Right lobe of liver (tissue), 6 donors: ENCODE data around the gene MINK1. TPM values are rescaled to one million over a fixed set of nuclear protein-coding genes. Genes with fewer than 3 reads are reported as not detected.
"Not testable (repeated sequence)": the region's sequence is repeated elsewhere in the genome, so short reads cannot be mapped to it uniquely, and the experiment has no call there.

ENCODE experiments used
- ATAC-seq, 4 donors: fragments of 200-7000 bp; cut with Tn5 transposase; one replicate each; pipeline ENCODE4 v1.9.1; 2020; ENCODE audit warnings: mild to moderate bottlenecking in 4 of 4, moderate library complexity in 4 of 4
- DNase-seq, 3 donors: peaks; one replicate each; pipeline ENCODE4 v3.0.0-alpha.2; 2020
- H3K27ac ChIP-seq, 3 donors: fragments of 200-600 bp; one replicate each; pipeline ENCODE4 v1.8.0; 2022
- H3K27me3 ChIP-seq, 2 donors: fragments of 200-600 bp; one replicate each; pipeline ENCODE4 v1.8.0; 2022
- H3K36me3 ChIP-seq, 4 donors: fragments of 200-600 bp; sonication (generic) in 1 of 4; one replicate each; pipeline versions ENCODE4 v1.5.1 to v1.8.0; 2017 to 2022; ENCODE audit warnings: control low read depth in 1 of 4
- H3K4me1 ChIP-seq, 4 donors: fragments of 200-600 bp; sonication (generic) in 1 of 4; one replicate each; pipeline versions ENCODE4 v1.5.1 to v1.8.0; 2017 to 2022; ENCODE audit warnings: control low read depth in 1 of 4
- H3K4me3 ChIP-seq, 3 donors: fragments of 200-600 bp; one replicate each; pipeline ENCODE4 v1.8.0; 2022
- H3K9me3 ChIP-seq, 4 donors: fragments of 200-600 bp; sonication (generic) in 1 of 4; one replicate each; pipeline versions ENCODE4 v1.5.1 to v1.8.0; 2017 to 2022; ENCODE audit warnings: control low read depth in 1 of 4
- POLR2A ChIP-seq: fragments of 450-650 bp; IDR thresholded peaks from one replicate; pipeline ENCODE4 v1.6.1; 2017; ENCODE audit warnings: antibody characterized with exemption, mild to moderate bottlenecking
- WGBS: methylation state at CpG from one replicate; pipeline ENCODE4 v1.1.6; 2018; ENCODE audit warnings: low coverage, low lambda C conversion rate; ENCODE audit not compliant: insufficient coverage; ENCODE audit errors: missing lambda C conversion rate; 5-methylcytosine and 5-hydroxymethylcytosine counted together
- intact Hi-C, 2 donors: fragments of 100-400 bp; cut with DNase I; formaldehyde crosslinking; loops; one replicate each; pipeline versions ENCODE4 v1.11.2 to v1.14.1; 2022
- total RNA-seq, 6 experiments: library from RNA; depleted of rRNA in 2 of 6; stranded (reverse); fragments of >200 nt in 2 of 6; fragmentation: NEBNext Ultra II Directional in 3 of 6; extraction: Animal tissue kit (Norgen Biotek cat#: 25700) in 3 of 6; gene quantifications; one replicate each; pipeline versions ENCODE4 v1.1.0 to v1.2.4, GENCODE V29; 2016 to 2023
- TF ChIP-seq, protein P1 (sequence below), 4 donors: fragments of 200-600 bp in 3 of 4; fragments of 450-650 bp in 1 of 4; IDR thresholded peaks; one replicate each; pipeline versions ENCODE4 v1.5.1 to v1.8.0; 2016 to 2022; ENCODE audit warnings: antibody characterized with exemption in 4 of 4, mild to moderate bottlenecking in 2 of 4
- donor health status: DM: no; HTN: yes; CAD: no.
- donor health status: DM: no; HTN: no; CAD: no.
- donor health status: DM: no; HTN: no; CAD: no.
- donor health status: DM: no; HTN: yes; CAD: no.
- donor health status: DM: no; HTN: yes; CAD: no.

MINK1 gene
- total RNA-seq, 6 experiments from 2014 or later: 20.3 to 42.5 (median 28.0) TPM

GRCh38 chr17:4903051-4903818 lies 70.1 kb downstream of the MINK1 start, which contains the start of gene CHRNE:
Gene CHRNE, minus strand, starts transcription at chr17:4903098. Its CDS starts 35 bp downstream, at chr17:4903063.
- intact Hi-C loops: loop anchor here in 1 of 2 donors (5.0 kb wide), 1 partner anchor 159 kb away; no protein-coding TSS in a partner anchor
- H3K4me3 ChIP-seq: peak within 1 kb of the TSS in 1 of 3 donors; percentile 27
- ATAC-seq: peak; percentile 45 to 57 (median 47)

DNA sequence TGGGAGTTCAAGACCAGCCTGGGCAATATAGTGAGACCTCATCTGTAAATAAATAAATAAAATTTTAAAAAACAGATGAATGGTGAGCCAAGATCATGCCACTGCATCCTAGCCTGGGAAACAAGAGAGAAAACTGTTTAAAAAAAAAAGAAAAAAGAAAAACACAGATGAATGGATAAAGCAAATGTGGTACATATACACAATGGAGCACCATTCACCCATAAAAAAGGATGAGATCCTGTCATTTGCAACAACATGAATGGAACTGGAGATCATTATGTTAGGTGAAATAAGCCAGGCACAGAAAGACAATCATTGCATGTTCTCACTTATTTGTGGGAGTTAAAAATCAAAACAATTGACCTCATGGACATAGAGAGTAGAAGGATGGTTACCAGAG lies 73.5 kb downstream of the MINK1 start:
- intact Hi-C loops, ATAC-seq, H3K27me3 ChIP-seq, H3K36me3 ChIP-seq, H3K4me3 ChIP-seq, DNase-seq, H3K9me3 ChIP-seq, H3K27ac ChIP-seq: not testable (repeated sequence)
- peaks cover 0 to 14% (median 6%) of the 10 kb centered on the region in 4 donors for H3K4me1 ChIP-seq

More at GRCh38 chr17:4903051-4903818, 70.1 kb downstream of the MINK1 start, which contains the start of gene CHRNE:
- Histone ChIP-seq H3K4me1 (peaks cover 0 to 23% (median 12%) of the 10 kb centered on the region in 4 donors), H3K27me3 (no peaks in the 10 kb centered on the region), H3K27ac (peak within 1 kb of the TSS in 2 of 3 donors; percentile 43 to 75), H3K36me3 (no peaks in the 10 kb centered on the region), H3K9me3 (no peaks in the 10 kb centered on the region)
- TF ChIP-seq, protein P1, sequence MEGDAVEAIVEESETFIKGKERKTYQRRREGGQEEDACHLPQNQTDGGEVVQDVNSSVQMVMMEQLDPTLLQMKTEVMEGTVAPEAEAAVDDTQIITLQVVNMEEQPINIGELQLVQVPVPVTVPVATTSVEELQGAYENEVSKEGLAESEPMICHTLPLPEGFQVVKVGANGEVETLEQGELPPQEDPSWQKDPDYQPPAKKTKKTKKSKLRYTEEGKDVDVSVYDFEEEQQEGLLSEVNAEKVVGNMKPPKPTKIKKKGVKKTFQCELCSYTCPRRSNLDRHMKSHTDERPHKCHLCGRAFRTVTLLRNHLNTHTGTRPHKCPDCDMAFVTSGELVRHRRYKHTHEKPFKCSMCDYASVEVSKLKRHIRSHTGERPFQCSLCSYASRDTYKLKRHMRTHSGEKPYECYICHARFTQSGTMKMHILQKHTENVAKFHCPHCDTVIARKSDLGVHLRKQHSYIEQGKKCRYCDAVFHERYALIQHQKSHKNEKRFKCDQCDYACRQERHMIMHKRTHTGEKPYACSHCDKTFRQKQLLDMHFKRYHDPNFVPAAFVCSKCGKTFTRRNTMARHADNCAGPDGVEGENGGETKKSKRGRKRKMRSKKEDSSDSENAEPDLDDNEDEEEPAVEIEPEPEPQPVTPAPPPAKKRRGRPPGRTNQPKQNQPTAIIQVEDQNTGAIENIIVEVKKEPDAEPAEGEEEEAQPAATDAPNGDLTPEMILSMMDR (IDR thresholded peaks at IDR 0.05): peak; percentile 70 to 84 (median 76)
- no peak for TF ChIP-seq POLR2A
- DNase-seq: peak; percentile 60 to 83 (median 68)
- 13% methylated on average over 6 of the region's 10 CpGs for WGBS

GRCh38 chr17:4908301-4908700 lies 75.2 kb downstream of the MINK1 start:
- no peak overlapping the region for H3K4me3 ChIP-seq
- DNase-seq (peak in 1 of 3 donors; percentile 57), ATAC-seq (peak in 3 of 4 donors; percentile 54 to 71 (median 60))
- H3K36me3 ChIP-seq: no peaks in the 10 kb centered on the region
- peak overlapping the region in 1 of 3 donors; percentile 19 for H3K27ac ChIP-seq
- TF ChIP-seq POLR2A: peak; percentile 62
- TF ChIP-seq, protein P1 (IDR thresholded peaks at IDR 0.05): no peak
- WGBS: 33% methylated on average over 2 of the region's 10 CpGs
- H3K9me3 ChIP-seq: no peaks in the 10 kb centered on the region
- peaks cover 0 to 12% (median 4%) of the 10 kb centered on the region in 4 donors for H3K4me1 ChIP-seq
- intact Hi-C loops: no loop called here
- no peaks in the 10 kb centered on the region for H3K27me3 ChIP-seq

GRCh38 chr17:4908711-4909496 lies 75.8 kb downstream of the MINK1 start:
- intact Hi-C loops: no loop called here
- H3K27me3 ChIP-seq: no peaks in the 10 kb centered on the region
- TF ChIP-seq, protein P1 (IDR thresholded peaks at IDR 0.05): peak; percentile 88 to 96 (median 91)
- TF ChIP-seq POLR2A: no peak
- no peaks in the 10 kb centered on the region for H3K36me3 ChIP-seq
- H3K4me3 ChIP-seq: no peak overlapping the region
- DNase-seq: peak; percentile 90 to 91 (median 91)
- H3K4me1 ChIP-seq: peaks cover 0 to 12% (median 5%) of the 10 kb centered on the region in 4 donors
- peak; percentile 94 to 99 (median 96) for ATAC-seq
- 10% methylated on average over 15 of the region's 20 CpGs for WGBS
- peak overlapping the region in 2 of 3 donors; percentile 42 to 57 for H3K27ac ChIP-seq
- no peaks in the 10 kb centered on the region for H3K9me3 ChIP-seq
